Measurements from ENCODE around the gene CEP112. TPM values are rescaled to one million over a fixed set of nuclear protein-coding genes. Genes with fewer than 3 reads are reported as not detected.

CEP112 gene
- total RNA-seq, 1 donor from 2014 or later: 21.8 TPM

- TF ChIP-seq CTCF (IDR thresholded peaks at IDR 0.05): no peak
- Mint-ChIP-seq H3K27me3 (ENCODE audit: low read depth) (no peaks in the 10 kb centered on the region), H3K9me3 (ENCODE audit: low read depth) (peaks cover 3% of the 10 kb centered on the region), H3K36me3 (ENCODE audit: low read depth) (peaks cover 27% of the 10 kb centered on the region), H3K4me3 (ENCODE audit: unreplicated experiment) (no peak overlapping the region), H3K4me1 (ENCODE audit: low read depth) (no peaks in the 10 kb centered on the region), H3K27ac (ENCODE audit: unreplicated experiment) (no peak overlapping the region)
- DNase-seq (ENCODE audit: low spot score): no peak
Observed at GRCh38 chr17:66178642-66179041, 13.3 kb downstream of the CEP112 start.

- Mint-ChIP-seq H3K4me3 (ENCODE audit: unreplicated experiment) (no peak overlapping the region), H3K27me3 (ENCODE audit: low read depth) (no peaks in the 10 kb centered on the region), H3K27ac (ENCODE audit: unreplicated experiment) (no peak overlapping the region), H3K9me3 (ENCODE audit: low read depth) (peaks cover 3% of the 10 kb centered on the region), H3K36me3 (ENCODE audit: low read depth) (peaks cover 24% of the 10 kb centered on the region), H3K4me1 (ENCODE audit: low read depth) (no peaks in the 10 kb centered on the region)
- no peak for DNase-seq (ENCODE audit: low spot score)
- no peak for TF ChIP-seq CTCF (IDR thresholded peaks at IDR 0.05)
Observed at GRCh38 chr17:66177048-66177447, 14.9 kb downstream of the CEP112 start.

GRCh38 chr17:66175892-66176291, 16.0 kb downstream of the CEP112 start:
- no peaks in the 10 kb centered on the region for H3K27me3 Mint-ChIP-seq (ENCODE audit: low read depth)
- no peak overlapping the region for H3K27ac Mint-ChIP-seq (ENCODE audit: unreplicated experiment)
- no peak for DNase-seq (ENCODE audit: low spot score)
- H3K9me3 Mint-ChIP-seq (ENCODE audit: low read depth): peaks cover 3% of the 10 kb centered on the region
- TF ChIP-seq CTCF (IDR thresholded peaks at IDR 0.05): no peak
- no peaks in the 10 kb centered on the region for H3K4me1 Mint-ChIP-seq (ENCODE audit: low read depth)
- H3K4me3 Mint-ChIP-seq (ENCODE audit: unreplicated experiment): no peak overlapping the region
- peaks cover 21% of the 10 kb centered on the region for H3K36me3 Mint-ChIP-seq (ENCODE audit: low read depth)

GRCh38 chr17:66172691-66173223, 19.2 kb downstream of the CEP112 start:
- DNase-seq (ENCODE audit: low spot score): no peak
- TF ChIP-seq CTCF (IDR thresholded peaks at IDR 0.05): no peak
- H3K9me3 Mint-ChIP-seq (ENCODE audit: low read depth): no peaks in the 10 kb centered on the region
- no peaks in the 10 kb centered on the region for H3K4me1 Mint-ChIP-seq (ENCODE audit: low read depth)
- H3K27me3 Mint-ChIP-seq (ENCODE audit: low read depth): no peaks in the 10 kb centered on the region
- peaks cover 6% of the 10 kb centered on the region for H3K36me3 Mint-ChIP-seq (ENCODE audit: low read depth)
- no peak overlapping the region for H3K27ac Mint-ChIP-seq (ENCODE audit: unreplicated experiment)
- no peak overlapping the region for H3K4me3 Mint-ChIP-seq (ENCODE audit: unreplicated experiment)

GRCh38 chr17:66172144-66172543, 19.8 kb downstream of the CEP112 start:
- no peaks in the 10 kb centered on the region for H3K27me3 Mint-ChIP-seq (ENCODE audit: low read depth)
- no peak for TF ChIP-seq CTCF (IDR thresholded peaks at IDR 0.05)
- no peak overlapping the region for H3K27ac Mint-ChIP-seq (ENCODE audit: unreplicated experiment)
- no peak overlapping the region for H3K4me3 Mint-ChIP-seq (ENCODE audit: unreplicated experiment)
- DNase-seq (ENCODE audit: low spot score): no peak
- peaks cover 3% of the 10 kb centered on the region for H3K36me3 Mint-ChIP-seq (ENCODE audit: low read depth)
- no peaks in the 10 kb centered on the region for H3K9me3 Mint-ChIP-seq (ENCODE audit: low read depth)
- no peaks in the 10 kb centered on the region for H3K4me1 Mint-ChIP-seq (ENCODE audit: low read depth)
